Liver (tissue), 9 donors: ENCODE data around the gene ACADM. TPM values are rescaled to one million over a fixed set of nuclear protein-coding genes. Genes with fewer than 3 reads are reported as not detected.

ENCODE experiments used
- DNase-seq: peaks from one replicate; pipeline ENCODE4 v3.0.0-alpha.2; 2017; ENCODE audit warnings: low spot score
- H3K27ac ChIP-seq, 2 donors: one replicate each; pipeline ENCODE4 v1.7.0; 2013; ENCODE audit warnings: inconsistent platforms in 2 of 2, low read length in 2 of 2, control low read depth in 1 of 2, low read depth in 1 of 2, mild to moderate bottlenecking in 1 of 2
- H3K27me3 ChIP-seq, 4 donors: one replicate each; pipeline versions ENCODE4 v1.6.1 to v1.7.0; 2013; ENCODE audit warnings: low read length in 3 of 4, inconsistent platforms in 1 of 4, mild to moderate bottlenecking in 1 of 4, moderate library complexity in 1 of 4; ENCODE audit not compliant: control insufficient read depth in 4 of 4, insufficient read depth in 4 of 4
- H3K36me3 ChIP-seq, 4 donors: one replicate each; pipeline versions ENCODE4 v1.6.1 to v1.7.0; 2013; ENCODE audit warnings: low read length in 3 of 4, mild to moderate bottlenecking in 3 of 4, low read depth in 1 of 4, moderate library complexity in 1 of 4; ENCODE audit not compliant: control insufficient read depth in 4 of 4, insufficient read depth in 3 of 4
- H3K4me1 ChIP-seq, 4 donors: one replicate each; pipeline versions ENCODE4 v1.6.1 to v1.7.0; 2013; ENCODE audit warnings: low read length in 3 of 4, mild to moderate bottlenecking in 3 of 4, moderate library complexity in 1 of 4; ENCODE audit not compliant: control insufficient read depth in 4 of 4, insufficient read depth in 4 of 4
- H3K4me3 ChIP-seq, 3 donors: one replicate each; pipeline versions ENCODE4 v1.6.1 to v1.7.0; 2013; ENCODE audit warnings: low read length in 3 of 3, control low read depth in 1 of 3, low read depth in 1 of 3, mild to moderate bottlenecking in 1 of 3
- H3K9ac ChIP-seq, 2 donors: one replicate each; pipeline ENCODE4 v1.7.0; 2013; ENCODE audit warnings: low read length in 2 of 2, mild to moderate bottlenecking in 2 of 2, moderate library complexity in 2 of 2, control low read depth in 1 of 2, low read depth in 1 of 2
- H3K9me3 ChIP-seq, 4 donors: one replicate each; pipeline versions ENCODE4 v1.6.1 to v1.7.0; 2013; ENCODE audit warnings: low read length in 3 of 4; ENCODE audit not compliant: control insufficient read depth in 4 of 4
- EGR1 ChIP-seq, 2 donors: IDR thresholded peaks; 2 replicates each; pipeline ENCODE4 v1.6.1; 2016 to 2018; ENCODE audit warnings: antibody characterized with exemption in 2 of 2, low read depth in 2 of 2
- FOXA2 ChIP-seq: IDR thresholded peaks from 2 replicates; pipeline ENCODE4 v1.6.1; 2016; ENCODE audit warnings: antibody characterized with exemption
- HNF4A ChIP-seq, 2 donors: conservative IDR thresholded peaks; 2 replicates each; pipeline ENCODE4 v1.6.1; 2016; ENCODE audit warnings: antibody characterized with exemption in 2 of 2, mild to moderate bottlenecking in 2 of 2
- MAX ChIP-seq: IDR thresholded peaks from 2 replicates; pipeline ENCODE4 v1.6.1; 2016; ENCODE audit warnings: antibody characterized with exemption
- REST ChIP-seq: IDR thresholded peaks from 2 replicates; pipeline ENCODE4 v1.6.1; 2016; ENCODE audit warnings: antibody characterized with exemption, mild to moderate bottlenecking
- ZBTB33 ChIP-seq: IDR thresholded peaks from 2 replicates; pipeline ENCODE4 v1.6.1; 2016; ENCODE audit warnings: antibody characterized with exemption
- WGBS: extraction: QIAGEN DNeasy Blood & Tissue Kit; methylation state at CpG from one replicate; pipeline ENCODE4 v1.1.7; 2013; 5-methylcytosine and 5-hydroxymethylcytosine counted together
- polyA plus RNA-seq, 2 donors: library from polyadenylated mRNA; stranded (reverse) in 1 of 2; unstranded in 1 of 2; fragments of 200-250 nt in 1 of 2; fragments of >200 nt in 1 of 2; fragmentation: Nextera tagmentation in 1 of 2; extraction: Ambion mirVana in 1 of 2; gene quantifications; one replicate each; pipeline versions ENCODE4 v1.2.1 to v1.2.3, GENCODE V29; 2013 to 2015
- total RNA-seq, 2 donors: library from RNA; depleted of rRNA; stranded (reverse); fragments of >200 nt; gene quantifications; one replicate each; pipeline ENCODE4 v1.2.3, GENCODE V29; 2014
- TF ChIP-seq, protein P1 (sequence below): IDR thresholded peaks from 2 replicates; pipeline ENCODE4 v1.6.1; 2016; ENCODE audit warnings: antibody characterized with exemption
- TF ChIP-seq, protein P2 (sequence below): fragments of 150-350 bp; IDR thresholded peaks from 2 replicates; pipeline ENCODE4 v1.5.1; 2017; ENCODE audit warnings: improper control_type of control experiment, low read depth, low read length; ENCODE audit not compliant: missing input control
- donor health status: healthy.
- donor health status: healthy.
- donor health status: healthy.
- donor health status: healthy.
- donor health status: healthy.

ACADM gene
- total and polyA plus RNA-seq, 4 donors = 68.3 to 175 (median 149) TPM

DNA sequence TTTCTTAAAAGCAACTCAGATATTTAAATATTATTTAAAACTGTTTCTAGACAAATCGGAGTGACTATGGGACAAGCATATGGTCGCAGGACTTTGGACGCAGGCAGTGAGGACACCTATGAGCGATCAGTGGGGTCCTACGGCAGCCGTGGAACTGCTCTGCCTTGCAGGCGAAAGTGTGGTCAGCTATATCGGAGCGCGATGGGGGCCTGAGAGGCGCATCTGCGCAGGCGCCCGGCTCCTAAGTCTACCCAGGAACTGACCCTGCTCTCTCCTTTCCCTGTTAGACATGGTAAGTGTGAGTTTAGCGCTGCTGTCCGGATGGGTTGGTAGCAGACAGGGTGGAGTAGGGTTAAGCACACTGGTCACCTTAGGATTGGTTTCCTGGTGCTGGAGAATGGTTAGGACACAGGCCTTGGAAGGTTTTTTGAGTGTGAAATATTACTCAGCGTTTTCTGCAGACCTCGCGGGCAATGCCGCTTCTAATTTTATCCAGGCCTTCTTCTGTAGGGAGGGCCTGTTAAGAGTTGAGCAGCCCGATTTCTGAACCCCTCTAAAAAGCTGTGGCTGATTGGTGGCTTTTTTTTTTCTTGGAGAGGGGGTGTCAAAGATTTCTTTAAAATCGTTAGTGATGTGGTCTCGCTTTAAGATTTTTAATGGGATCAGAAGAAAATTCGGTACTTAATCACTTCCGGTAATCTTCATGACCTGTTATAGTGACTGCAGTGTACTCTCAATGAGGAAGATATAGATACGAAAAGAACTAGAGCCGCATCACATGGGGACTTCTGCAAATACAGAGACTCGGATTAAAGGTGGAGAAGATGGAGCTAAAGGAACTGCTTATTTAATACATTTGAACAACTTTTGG is 61.7 kb downstream of the ACADM start, which contains the start of gene RABGGTB (continued):
- TF ChIP-seq REST = peak; percentile 97

DNA sequence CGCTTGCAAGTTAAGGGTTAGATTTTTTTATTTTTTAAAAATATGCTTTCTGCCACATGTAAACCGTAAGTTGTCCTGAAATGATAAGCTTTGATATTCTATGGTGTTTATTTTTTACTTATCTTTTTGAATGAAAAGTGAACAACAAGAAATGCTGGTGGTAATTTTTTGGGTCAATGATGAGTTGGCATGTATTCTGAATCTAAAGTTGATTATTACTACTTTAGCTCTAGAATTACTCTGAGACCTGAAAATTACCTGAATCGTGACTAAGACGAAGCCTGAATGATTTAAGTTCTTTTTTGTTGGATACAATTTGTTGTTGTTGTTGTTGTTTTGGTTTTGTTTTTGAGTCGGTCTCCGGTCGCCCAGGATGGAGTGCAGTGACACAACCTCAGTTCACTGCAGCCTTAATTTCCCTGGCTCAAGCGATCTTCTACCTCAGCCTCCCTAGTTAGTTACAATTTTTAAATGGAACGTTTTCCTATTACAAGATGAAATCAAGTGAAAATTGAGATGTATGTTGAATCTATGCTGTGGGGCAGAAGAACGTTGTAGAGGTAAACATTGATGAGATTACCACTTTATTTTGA is 62.5 kb downstream of the ACADM start:
- peaks cover 8 to 45% (median 35%) of the 10 kb centered on the region in 4 donors for H3K4me1 ChIP-seq
- peak overlapping the region in 1 of 2 donors; percentile 80 for H3K27ac ChIP-seq
- H3K27me3 ChIP-seq = no peaks in the 10 kb centered on the region
- no peak for DNase-seq
- no peaks in the 10 kb centered on the region for H3K9me3 ChIP-seq
- H3K36me3 ChIP-seq = peaks cover under 1 to 10% (median 4%) of the 10 kb centered on the region in 4 donors
- peak overlapping the region; percentile 59 to 91 (median 89) for H3K4me3 ChIP-seq
- TF ChIP-seq, protein P1, sequence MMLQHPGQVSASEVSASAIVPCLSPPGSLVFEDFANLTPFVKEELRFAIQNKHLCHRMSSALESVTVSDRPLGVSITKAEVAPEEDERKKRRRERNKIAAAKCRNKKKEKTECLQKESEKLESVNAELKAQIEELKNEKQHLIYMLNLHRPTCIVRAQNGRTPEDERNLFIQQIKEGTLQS = no peak
- TF ChIP-seq FOXA2 = no peak
- TF ChIP-seq REST = no peak
- TF ChIP-seq HNF4A (conservative IDR thresholded peaks at IDR 0.05) = no peak
- TF ChIP-seq EGR1 (IDR thresholded peaks at IDR 0.05; ENCODE audit: low read depth in 2 of 2) = no peak
- TF ChIP-seq, protein P2, sequence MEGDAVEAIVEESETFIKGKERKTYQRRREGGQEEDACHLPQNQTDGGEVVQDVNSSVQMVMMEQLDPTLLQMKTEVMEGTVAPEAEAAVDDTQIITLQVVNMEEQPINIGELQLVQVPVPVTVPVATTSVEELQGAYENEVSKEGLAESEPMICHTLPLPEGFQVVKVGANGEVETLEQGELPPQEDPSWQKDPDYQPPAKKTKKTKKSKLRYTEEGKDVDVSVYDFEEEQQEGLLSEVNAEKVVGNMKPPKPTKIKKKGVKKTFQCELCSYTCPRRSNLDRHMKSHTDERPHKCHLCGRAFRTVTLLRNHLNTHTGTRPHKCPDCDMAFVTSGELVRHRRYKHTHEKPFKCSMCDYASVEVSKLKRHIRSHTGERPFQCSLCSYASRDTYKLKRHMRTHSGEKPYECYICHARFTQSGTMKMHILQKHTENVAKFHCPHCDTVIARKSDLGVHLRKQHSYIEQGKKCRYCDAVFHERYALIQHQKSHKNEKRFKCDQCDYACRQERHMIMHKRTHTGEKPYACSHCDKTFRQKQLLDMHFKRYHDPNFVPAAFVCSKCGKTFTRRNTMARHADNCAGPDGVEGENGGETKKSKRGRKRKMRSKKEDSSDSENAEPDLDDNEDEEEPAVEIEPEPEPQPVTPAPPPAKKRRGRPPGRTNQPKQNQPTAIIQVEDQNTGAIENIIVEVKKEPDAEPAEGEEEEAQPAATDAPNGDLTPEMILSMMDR = no peak
- TF ChIP-seq MAX = no peak
- TF ChIP-seq ZBTB33 = no peak
- 2% methylated on average over 10 of the region's 10 CpGs for WGBS
- H3K9ac ChIP-seq = peak overlapping the region; percentile 92 to 94
